Renal cortex interstitium (tissue), 11 donors: ENCODE measurements around the gene KIAA0232. TPM values are rescaled to one million over a fixed set of nuclear protein-coding genes. Genes with fewer than 3 reads are reported as not detected.
"Not testable (repeated sequence)": the region's sequence is repeated elsewhere in the genome, so short reads cannot be mapped to it uniquely, and the experiment has no call there.

Experiments
- DNase-seq, 11 donors: peaks; one replicate each; pipeline ENCODE4 v3.0.0-alpha.2; 2013; ENCODE audit warnings: low read depth in 9 of 11, low spot score in 4 of 11; ENCODE audit errors: extremely low read depth in 1 of 11
- polyA plus RNA-seq, 3 donors: library from polyadenylated mRNA; unstranded; fragments of 120-200 nt; gene quantifications; one replicate each; pipeline ENCODE4 v1.2.1, GENCODE V29; 2013; ENCODE audit not compliant: insufficient read length in 3 of 3

The KIAA0232 gene
- polyA plus RNA-seq, 3 donors: 36.3 to 43.7 (median 39.9) TPM

- no peak for DNase-seq
These were observed 30.7 kb upstream of the KIAA0232 start for GRCh38 chr4:6751611-6752485.

DNA sequence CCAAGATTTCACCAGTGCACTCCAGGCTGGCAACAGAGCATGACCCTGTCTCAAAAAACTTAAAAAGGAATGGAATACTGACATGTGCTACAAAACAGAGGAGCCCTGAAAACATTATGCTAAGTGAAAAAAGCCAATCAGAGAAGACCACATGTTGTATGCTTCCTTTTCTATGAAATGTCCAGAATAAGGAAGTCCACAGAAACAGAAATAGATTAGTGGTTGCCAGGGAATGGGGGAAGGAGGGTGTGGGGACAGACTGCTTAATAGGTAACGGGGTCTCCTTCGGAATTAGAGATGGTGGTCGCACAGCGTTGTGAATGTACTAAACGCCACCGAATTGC, 30.1 kb upstream of the KIAA0232 start:
- no peak for DNase-seq

GRCh38 chr4:6753103-6753560, 29.4 kb upstream of the KIAA0232 start:
- DNase-seq: no peak

GRCh38 chr4:6753891-6754290, 28.6 kb upstream of the KIAA0232 start:
- no peak for DNase-seq

GRCh38 chr4:6754481-6755087, 27.9 kb upstream of the KIAA0232 start:
- DNase-seq: no peak

DNA sequence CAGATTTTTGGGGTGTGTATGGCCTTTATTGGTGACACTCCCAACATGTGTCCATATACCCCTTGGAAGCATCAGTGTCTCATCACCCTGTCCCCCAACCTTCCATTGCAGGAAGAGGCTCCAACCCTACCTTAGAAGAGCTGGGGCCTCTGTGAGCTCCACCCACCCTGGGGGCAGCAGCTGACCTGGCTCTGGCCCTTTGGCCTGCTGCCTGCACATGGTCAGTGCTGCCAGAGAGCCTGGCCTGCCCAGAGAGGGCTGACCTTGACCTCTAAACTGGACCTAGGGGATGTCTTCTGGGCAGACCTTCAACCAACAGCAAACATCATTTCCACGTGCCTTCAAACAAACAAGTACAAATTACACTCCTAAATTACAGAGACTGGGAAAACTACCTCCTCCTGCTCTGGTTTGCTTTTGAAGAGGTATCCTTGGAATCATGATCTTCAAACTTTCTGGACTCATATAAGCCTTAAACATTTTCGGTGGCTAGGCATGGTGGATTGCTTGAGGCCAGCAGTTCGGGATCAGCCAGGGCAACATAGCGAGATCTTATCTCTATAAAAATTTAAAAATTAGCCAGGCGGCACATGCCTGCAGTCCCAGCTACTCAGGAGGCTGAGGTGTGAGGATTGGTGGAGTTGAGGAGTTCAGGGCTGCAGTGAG, 27.3 kb upstream of the KIAA0232 start:
- DNase-seq: no peak

DNA sequence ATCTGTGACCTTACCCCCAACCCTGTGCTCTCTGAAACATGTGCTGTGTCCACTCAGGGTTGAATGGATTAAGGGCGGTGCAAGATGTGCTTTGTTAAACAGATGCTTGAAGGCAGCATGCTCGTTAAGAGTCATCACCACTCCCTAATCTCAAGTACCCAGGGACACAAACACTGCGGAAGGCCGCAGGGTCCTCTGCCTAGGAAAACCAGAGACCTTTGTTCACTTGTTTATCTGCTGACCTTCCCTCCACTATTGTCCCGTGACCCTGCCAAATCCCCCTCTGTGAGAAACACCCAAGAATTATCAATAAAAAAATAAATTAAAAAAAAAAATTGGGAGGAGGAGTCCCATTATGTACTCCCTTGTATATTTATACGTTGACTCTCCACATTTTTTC, 26.2 kb upstream of the KIAA0232 start:
- DNase-seq: not testable (repeated sequence)

- DNase-seq: no peak
These were observed 23.8 kb upstream of the KIAA0232 start for GRCh38 chr4:6758728-6759127.

DNA sequence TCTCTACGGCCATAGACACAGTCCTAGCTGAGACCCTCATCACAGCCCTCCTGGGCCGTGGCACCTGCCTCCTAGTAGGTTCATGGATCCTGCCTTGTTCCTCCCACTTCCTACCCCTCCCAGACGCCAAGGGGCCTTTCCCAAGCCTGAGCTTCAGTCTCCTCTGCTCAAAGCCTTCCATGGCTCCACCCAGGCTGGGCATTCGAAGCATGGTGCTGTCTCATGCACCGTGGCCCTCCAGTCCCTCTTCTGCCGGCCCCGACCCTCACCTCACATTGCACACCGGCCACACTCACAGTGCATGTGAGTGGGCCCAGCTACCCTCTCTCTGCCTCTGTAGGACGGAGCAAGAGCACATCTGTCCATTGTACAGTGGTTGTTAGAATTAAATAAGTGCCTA, 21.7 kb upstream of the KIAA0232 start:
- DNase-seq: no peak

DNA sequence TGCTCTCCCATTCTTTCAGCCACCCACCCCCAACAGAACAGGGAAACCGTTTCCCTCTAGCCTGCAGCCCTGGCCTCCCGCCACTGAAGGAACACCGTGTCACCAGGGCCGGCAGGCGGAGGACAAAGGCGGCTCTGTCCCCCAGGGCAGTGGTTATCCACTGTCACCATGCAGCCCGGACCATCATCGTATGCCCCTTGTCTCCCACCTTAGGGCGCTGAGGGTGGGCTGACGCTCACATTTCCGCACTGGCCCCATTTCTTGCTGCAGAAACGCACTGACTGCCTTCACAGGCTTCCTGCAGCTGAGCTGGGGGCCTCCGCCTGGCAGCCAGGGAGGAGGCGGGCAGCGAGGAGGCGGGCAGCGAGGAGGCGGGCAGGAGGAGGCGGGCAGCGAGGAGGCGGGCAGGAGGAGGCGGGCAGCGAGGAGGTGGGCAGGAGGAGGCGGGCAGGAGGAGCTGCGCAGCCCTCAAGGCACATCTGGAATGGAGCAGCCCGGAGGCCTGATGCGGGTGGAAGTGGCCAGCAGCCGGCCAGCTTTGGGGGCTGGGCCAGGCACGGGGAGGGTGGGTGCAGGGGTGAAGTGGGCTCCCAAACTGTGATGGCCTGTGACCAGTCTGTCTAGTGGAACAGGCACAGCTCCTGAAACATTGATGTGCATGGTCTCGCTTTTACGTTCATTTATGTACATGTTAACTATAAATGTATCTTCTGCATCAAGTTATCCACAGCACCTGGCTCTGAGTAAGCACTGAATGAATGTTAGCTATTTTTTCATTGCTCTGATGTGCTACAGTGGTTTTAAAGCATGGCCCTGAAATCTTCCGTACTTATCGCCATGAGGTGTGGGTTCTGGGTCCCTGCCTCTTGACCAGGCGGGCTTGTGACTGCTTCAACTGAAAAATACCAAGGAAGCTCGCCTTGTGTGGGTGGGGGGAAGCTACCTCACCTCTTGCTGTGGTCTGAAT, 20.6 kb upstream of the KIAA0232 start:
- DNase-seq: no peak

DNA sequence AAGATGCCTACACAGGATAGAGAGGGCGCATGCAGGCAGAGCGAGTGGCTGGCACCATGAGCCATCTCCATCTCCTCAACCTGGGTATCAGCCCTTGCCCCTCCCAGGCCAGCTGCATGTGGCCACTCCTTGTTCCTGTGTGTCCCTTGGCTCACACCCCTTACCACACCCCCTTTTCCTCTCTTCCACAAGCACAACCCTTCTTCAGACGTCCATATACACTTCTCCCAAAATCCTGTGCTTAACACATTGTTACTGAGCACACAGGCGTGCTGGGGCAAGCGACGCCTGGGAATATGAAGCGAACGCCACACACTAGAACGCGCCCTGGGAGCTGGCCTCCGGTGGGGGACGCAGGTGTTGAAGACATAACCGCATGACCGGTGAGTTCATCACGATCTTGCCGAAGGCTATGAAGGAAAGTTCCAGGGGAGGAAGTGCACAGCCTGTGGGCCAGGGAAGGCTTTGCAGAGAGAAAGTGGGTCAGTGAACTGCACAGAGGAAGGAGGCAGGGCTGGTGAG, 19.1 kb upstream of the KIAA0232 start:
- no peak for DNase-seq

DNA sequence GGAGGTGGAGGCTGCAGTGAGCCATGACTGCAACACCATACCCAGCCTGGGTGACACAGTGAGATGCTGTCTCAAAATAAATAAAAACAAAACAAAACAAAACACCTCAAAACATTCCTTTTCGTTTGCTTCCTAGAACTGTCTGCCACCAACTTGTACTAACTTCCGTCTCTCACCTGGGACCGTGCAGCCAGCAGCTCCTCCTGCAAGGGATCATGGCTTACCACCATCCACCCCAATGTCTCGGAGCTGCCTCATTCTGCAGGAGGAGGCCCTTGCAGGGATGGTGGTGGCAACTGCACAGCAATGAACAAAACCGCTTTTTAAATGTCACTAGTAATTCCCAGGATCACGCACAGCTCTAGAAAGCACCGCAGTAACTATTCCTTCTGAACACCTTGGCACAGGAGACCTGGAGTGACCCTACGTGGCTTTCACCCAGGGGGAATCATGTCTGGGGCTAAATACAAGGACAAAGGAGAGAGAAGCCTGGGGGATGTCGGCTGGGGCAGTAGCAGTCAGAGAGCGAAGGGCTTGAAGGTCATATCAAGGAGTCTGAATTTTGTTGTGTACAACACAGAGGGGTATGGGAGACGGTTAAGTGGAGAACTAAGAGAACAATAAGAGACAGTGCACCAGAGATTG, 17.4 kb upstream of the KIAA0232 start:
- no peak for DNase-seq

GRCh38 chr4:6765703-6766102, 16.8 kb upstream of the KIAA0232 start:
- DNase-seq: no peak

- no peak for DNase-seq
These were observed 15.2 kb upstream of the KIAA0232 start for GRCh38 chr4:6767386-6767747.

- no peak for DNase-seq
These were observed 14.6 kb upstream of the KIAA0232 start for GRCh38 chr4:6767748-6768538.

DNA sequence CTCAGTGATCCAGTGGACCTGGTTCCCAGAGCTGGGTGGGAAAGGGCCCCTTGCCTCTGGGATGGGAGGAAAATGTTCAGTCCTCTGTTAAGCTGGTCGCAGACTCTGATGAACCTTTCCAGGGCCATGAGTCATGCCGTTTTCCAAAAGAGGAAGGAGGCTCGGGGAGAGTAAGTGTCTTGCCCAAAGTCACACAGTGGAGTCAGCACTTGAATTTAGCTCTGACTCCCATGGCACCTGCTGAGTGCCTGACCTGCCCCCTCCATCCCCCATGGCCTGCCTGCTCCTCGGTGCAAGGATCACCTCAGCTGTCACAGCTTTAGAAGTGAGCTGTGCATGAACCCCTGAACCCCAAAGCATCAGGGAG, 14.0 kb upstream of the KIAA0232 start:
- DNase-seq: no peak

DNA sequence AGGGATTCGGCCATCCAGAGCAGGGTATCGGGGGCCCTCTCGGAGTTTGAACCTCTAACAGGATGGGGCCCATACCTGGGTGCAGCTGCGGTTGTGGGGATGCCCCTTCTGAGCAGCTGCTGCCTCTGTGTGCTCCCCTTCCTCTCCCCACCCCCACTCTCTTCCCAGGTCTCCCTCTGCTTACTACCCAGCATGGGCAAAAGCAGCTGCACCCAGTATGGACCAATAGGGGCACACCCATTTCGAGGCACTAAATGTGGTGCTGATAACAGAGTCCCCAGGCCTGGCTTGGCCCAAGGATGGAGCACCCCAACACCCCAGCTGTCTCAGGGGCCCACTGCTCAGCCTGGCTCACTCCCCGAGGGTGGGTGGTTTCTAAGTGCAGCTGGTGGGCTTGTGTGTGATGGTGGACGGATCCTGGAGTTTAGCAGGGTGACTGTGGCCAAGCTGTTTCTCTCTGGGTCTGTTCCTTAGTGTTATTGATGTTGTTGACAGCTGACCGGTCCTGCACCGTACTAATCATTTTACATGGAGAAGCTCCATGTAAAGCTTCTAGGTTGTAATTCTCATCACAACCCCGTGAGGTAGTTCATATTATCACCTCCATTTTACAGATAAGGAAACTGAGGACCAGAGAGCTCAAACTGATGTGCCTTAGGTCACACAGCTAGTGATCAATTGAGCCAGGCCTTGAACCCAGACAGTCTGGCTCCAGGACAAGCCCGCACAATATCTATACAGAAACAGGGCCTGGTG, 13.1 kb upstream of the KIAA0232 start:
- no peak for DNase-seq
